HG03103 (cell line): ENCODE data around the gene C1QB.
"Not testable (repeated sequence)": the region's sequence is repeated elsewhere in the genome, so short reads cannot be mapped to it uniquely, and the experiment has no call there.

Source experiments
- ATAC-seq: cut with Tn5 transposase; IDR thresholded peaks from one replicate; pipeline ENCODE4 v1.9.1; 2021; ENCODE audit warnings: low read depth; ENCODE audit not compliant: unreplicated experiment

Gene C1QB

GRCh38 chr1:22691031-22691753 lies 38.2 kb downstream of the C1QB start:
- no peak for ATAC-seq

GRCh38 chr1:22694172-22694571 lies 41.1 kb downstream of the C1QB start:
- ATAC-seq: no peak

GRCh38 chr1:22696610-22697009 lies 43.6 kb downstream of the C1QB start:
- ATAC-seq: no peak

GRCh38 chr1:22697980-22698379 lies 44.9 kb downstream of the C1QB start:
- no peak for ATAC-seq

GRCh38 chr1:22699681-22700520 lies 46.9 kb downstream of the C1QB start:
- ATAC-seq: no peak

GRCh38 chr1:22702296-22703085 lies 49.5 kb downstream of the C1QB start:
- no peak for ATAC-seq

- ATAC-seq: no peak
Observed at GRCh38 chr1:22704440-22705067, 51.5 kb downstream of the C1QB start.

GRCh38 chr1:22705586-22705985 lies 52.5 kb downstream of the C1QB start:
- no peak for ATAC-seq

GRCh38 chr1:22706100-22706499 lies 53.1 kb downstream of the C1QB start:
- not testable (repeated sequence) for ATAC-seq

- ATAC-seq: no peak
Observed at GRCh38 chr1:22708777-22709176, 55.7 kb downstream of the C1QB start.

- no peak for ATAC-seq
Observed at GRCh38 chr1:22709227-22709626, 56.2 kb downstream of the C1QB start.

- no peak for ATAC-seq
Observed at GRCh38 chr1:22709891-22710700, 57.1 kb downstream of the C1QB start.

GRCh38 chr1:22710701-22711049 lies 57.6 kb downstream of the C1QB start, which contains the start of gene EPHB2:
TSS of gene EPHB2 (plus strand) at chr1:22710839. CDS start at chr1:22710983, 144 bp downstream.
- ATAC-seq: no peak

- no peak for ATAC-seq
Observed at GRCh38 chr1:22711071-22711470, 58.0 kb downstream of the C1QB start.
